Neural progenitor cell (in vitro differentiated cells): Measurements from ENCODE around the gene RNF181.

Experiments used
- CTCF ChIP-seq: fragments of 200-600 bp; sonication (generic); IDR thresholded peaks from 2 replicates; pipeline ENCODE4 v1.5.1; 2017; ENCODE audit warnings: antibody characterized with exemption, mild to moderate bottlenecking
- EZH2 ChIP-seq: fragments of 200-600 bp; sonication (generic); IDR thresholded peaks from 2 replicates; pipeline ENCODE4 v1.6.1; 2017; ENCODE audit warnings: antibody characterized with exemption, mild to moderate bottlenecking, moderate library complexity
- EZH2phosphoT487 ChIP-seq: fragments of 200-600 bp; sonication (generic); IDR thresholded peaks from 2 replicates; pipeline ENCODE4 v1.6.1; 2017; ENCODE audit warnings: antibody characterized with exemption

- TF ChIP-seq CTCF (no peak), EZH2 (peak; percentile 17), EZH2phosphoT487 (no peak)
These were observed 10.4 kb upstream of the RNF181 start for GRCh38 chr2:85584857-85585780.
